H9 (cell line): Measurements from ENCODE around the gene OTUB1. TPM values are rescaled to one million over a fixed set of nuclear protein-coding genes. Genes with fewer than 3 reads are reported as not detected.

Source experiments
- DNase-seq: peaks from one replicate; pipeline ENCODE4 v3.0.0-alpha.2; 2017
- H2AFZ ChIP-seq: one replicate; pipeline ENCODE4 v1.6.1; 2013; ENCODE audit warnings: mild to moderate bottlenecking, low read length, control low read depth, moderate library complexity
- H2AK5ac ChIP-seq: 2 replicates; pipeline ENCODE4 v1.6.1; 2013; ENCODE audit warnings: low read length, control low read depth, mixed read lengths; ENCODE audit not compliant: insufficient read length
- H2BK120ac ChIP-seq: one replicate; pipeline ENCODE4 v1.6.1; 2013; ENCODE audit warnings: low read depth, mild to moderate bottlenecking, low read length, control low read depth, inconsistent platforms; ENCODE audit not compliant: poor library complexity, severe bottlenecking
- H2BK12ac ChIP-seq: 2 replicates; pipeline ENCODE4 v1.6.1; 2013; ENCODE audit warnings: low read length, control low read depth, mixed read lengths, low read depth; ENCODE audit not compliant: insufficient read length
- H2BK15ac ChIP-seq: 2 replicates; pipeline ENCODE4 v1.6.1; 2013; ENCODE audit warnings: low read depth, low read length, control low read depth
- H2BK20ac ChIP-seq: one replicate; pipeline ENCODE4 v1.6.1; 2013; ENCODE audit warnings: low read depth, mild to moderate bottlenecking, low read length, control low read depth, inconsistent platforms; ENCODE audit not compliant: poor library complexity, severe bottlenecking
- H2BK5ac ChIP-seq: 2 replicates; pipeline ENCODE4 v1.6.1; 2013; ENCODE audit warnings: low read length, control low read depth, mixed read lengths; ENCODE audit not compliant: insufficient read length
- H3K14ac ChIP-seq: 2 replicates; pipeline ENCODE4 v1.6.1; 2013; ENCODE audit warnings: low read length, control low read depth; ENCODE audit not compliant: insufficient read depth
- H3K18ac ChIP-seq: 2 replicates; pipeline ENCODE4 v1.6.1; 2013; ENCODE audit warnings: low read depth, mild to moderate bottlenecking, mixed read lengths, low read length, control low read depth; ENCODE audit not compliant: insufficient read length
- H3K23ac ChIP-seq: 2 replicates; pipeline ENCODE4 v1.6.1; 2013; ENCODE audit warnings: low read length, control low read depth, mixed read lengths, low read depth; ENCODE audit not compliant: insufficient read length
- H3K23me2 ChIP-seq: 2 replicates; pipeline ENCODE4 v1.6.1; 2013; ENCODE audit warnings: low read depth, mild to moderate bottlenecking, mixed read lengths, low read length, control low read depth; ENCODE audit not compliant: insufficient read length, poor library complexity, severe bottlenecking
- H3K27ac ChIP-seq: 2 replicates; pipeline ENCODE4 v1.5.1; 2013; ENCODE audit warnings: low read length, control low read depth, mixed read lengths, low read depth; ENCODE audit not compliant: insufficient read length
- H3K27me3 ChIP-seq: 2 replicates; pipeline ENCODE4 v1.6.1; 2013; ENCODE audit warnings: low read length, control low read depth, inconsistent platforms; ENCODE audit not compliant: insufficient read depth
- H3K4ac ChIP-seq: 2 replicates; pipeline ENCODE4 v1.6.1; 2013; ENCODE audit warnings: low read depth, mild to moderate bottlenecking, control low read depth, inconsistent platforms, low read length, moderate library complexity
- H3K4me1 ChIP-seq: 2 replicates; pipeline ENCODE4 v1.6.1; 2013; ENCODE audit warnings: low read length, control low read depth, inconsistent platforms; ENCODE audit not compliant: insufficient read depth
- H3K4me2 ChIP-seq: 2 replicates; pipeline ENCODE4 v1.6.1; 2013; ENCODE audit warnings: low read length, control low read depth, mixed read lengths; ENCODE audit not compliant: insufficient read length, insufficient read depth
- H3K56ac ChIP-seq: 2 replicates; pipeline ENCODE4 v1.6.1; 2013; ENCODE audit warnings: low read depth, mild to moderate bottlenecking, mixed read lengths, low read length, control low read depth; ENCODE audit not compliant: insufficient read length
- H3K79me1 ChIP-seq: 2 replicates; pipeline ENCODE4 v1.6.1; 2013; ENCODE audit warnings: low read depth, mild to moderate bottlenecking, moderate library complexity, low read length, control low read depth, inconsistent platforms; ENCODE audit not compliant: insufficient read depth, poor library complexity, severe bottlenecking
- H3K79me2 ChIP-seq: 2 replicates; pipeline ENCODE4 v1.6.1; 2013; ENCODE audit warnings: low read length, control low read depth, inconsistent platforms; ENCODE audit not compliant: insufficient read depth
- H3K9ac ChIP-seq: 2 replicates; pipeline ENCODE4 v1.6.1; 2013; ENCODE audit warnings: low read length, control low read depth, mixed read lengths; ENCODE audit not compliant: insufficient read length; ENCODE audit errors: extremely low read depth
- H3K9me3 ChIP-seq: one replicate; pipeline ENCODE4 v1.6.1; 2013; ENCODE audit warnings: low read depth, low read length, inconsistent platforms; ENCODE audit not compliant: control insufficient read depth
- H3T11ph ChIP-seq: one replicate; pipeline ENCODE4 v1.6.1; 2013; ENCODE audit warnings: mild to moderate bottlenecking, low read length, control low read depth, inconsistent platforms
- H4K20me1 ChIP-seq: one replicate; pipeline ENCODE4 v1.6.1; 2013; ENCODE audit not compliant: control insufficient read depth, insufficient read length, insufficient read depth
- H4K5ac ChIP-seq: 2 replicates; pipeline ENCODE4 v1.6.1; 2013; ENCODE audit warnings: low read depth, mild to moderate bottlenecking, mixed read lengths, low read length, control low read depth; ENCODE audit not compliant: insufficient read length
- H4K8ac ChIP-seq: replicated peaks from 2 replicates; pipeline ENCODE4 v1.6.1; 2013; ENCODE audit warnings: low read length, control low read depth, mixed read lengths, low read depth; ENCODE audit not compliant: insufficient read length
- H4K91ac ChIP-seq: 2 replicates; pipeline ENCODE4 v1.6.1; 2013; ENCODE audit warnings: low read depth, mild to moderate bottlenecking, moderate library complexity, mixed read lengths, low read length, control low read depth; ENCODE audit not compliant: insufficient read length
- H3K27ac Mint-ChIP-seq, 3 experiments: 2 replicates in 2 of 3; 3 replicates in 1 of 3; pipeline ENCODE4 v1.8.0; 2020 to 2021; ENCODE audit warnings: mixed read lengths in 3 of 3, mild to moderate bottlenecking in 1 of 3, moderate library complexity in 1 of 3
- H3K27me3 Mint-ChIP-seq: 2 replicates; pipeline ENCODE4 v1.8.0; 2021; ENCODE audit warnings: low read depth, mild to moderate bottlenecking, moderate library complexity, mixed read lengths
- H3K36me3 Mint-ChIP-seq, 3 experiments: 2 replicates in 2 of 3; 3 replicates in 1 of 3; pipeline ENCODE4 v1.8.0; 2020 to 2021; ENCODE audit warnings: low read depth in 3 of 3, mixed read lengths in 3 of 3; ENCODE audit not compliant: insufficient read depth in 1 of 3
- H3K4me1 Mint-ChIP-seq, 2 experiments: 2 replicates each; pipeline ENCODE4 v1.8.0; 2020; ENCODE audit warnings: mixed read lengths in 2 of 2
- H3K4me3 Mint-ChIP-seq, 2 experiments: 2 replicates in 1 of 2; 3 replicates in 1 of 2; pipeline ENCODE4 v1.8.0; 2020 to 2021; ENCODE audit warnings: mild to moderate bottlenecking in 2 of 2, mixed read lengths in 2 of 2, moderate library complexity in 1 of 2
- H3K9me3 Mint-ChIP-seq, 2 experiments: 2 replicates in 1 of 2; 3 replicates in 1 of 2; pipeline ENCODE4 v1.8.0; 2020; ENCODE audit warnings: mild to moderate bottlenecking in 2 of 2, mixed read lengths in 2 of 2, moderate library complexity in 1 of 2
- WGBS: extraction: QIAGEN DNeasy Blood & Tissue Kit; methylation state at CpG from one replicate; pipeline ENCODE4 v1.1.7; 2013; ENCODE audit warnings: missing lambda C conversion rate, low lambda C conversion rate, mixed read lengths; ENCODE audit not compliant: insufficient read length; ENCODE audit errors: extremely low coverage; 5-methylcytosine and 5-hydroxymethylcytosine counted together
- total RNA-seq: library from RNA; stranded (reverse); gene quantifications from 2 replicates; pipeline ENCODE4 v1.2.1, GENCODE V29; 2021
- TF ChIP-seq, protein P1 (sequence below): fragments of 200-600 bp; sonication (generic); conservative IDR thresholded peaks from 3 replicates; pipeline ENCODE4 v1.8.0; 2021; ENCODE audit warnings: antibody characterized with exemption, mild to moderate bottlenecking

The OTUB1 gene
- total RNA-seq, 1 experiment from 2014 or later, result 114 TPM

DNA sequence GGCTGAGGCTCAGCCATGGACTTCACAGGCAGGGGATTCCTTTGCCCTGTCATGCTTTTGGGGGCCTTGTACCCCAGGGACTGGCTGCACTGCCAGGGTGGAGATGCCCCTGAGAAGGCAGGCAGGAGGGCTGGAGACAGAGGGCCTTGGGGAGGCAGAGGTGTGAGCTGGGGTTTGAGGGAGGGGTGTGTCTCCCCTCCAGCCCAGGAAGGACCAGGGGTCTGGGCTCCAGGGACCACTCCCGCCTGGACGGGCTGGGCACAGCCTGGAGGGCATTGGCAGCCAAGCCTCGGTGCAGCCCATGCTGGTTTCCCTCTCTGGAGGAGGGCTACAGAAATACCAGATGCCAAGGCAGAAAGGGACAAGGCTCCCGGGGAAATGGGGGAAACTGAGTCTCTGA lies 19.5 kb downstream of the OTUB1 start:
- Histone ChIP-seq H3K4ac (no peak overlapping the region), H3K9me3 (no peaks in the 10 kb centered on the region), H2BK5ac (no peak overlapping the region), H3K9ac (no peak overlapping the region), H4K5ac (no peak overlapping the region), H2BK15ac (no peak overlapping the region), H3K23me2 (peaks cover 11% of the 10 kb centered on the region), H3K56ac (no peak overlapping the region), H3T11ph (no peak overlapping the region), H4K20me1 (no peaks in the 10 kb centered on the region), H2AFZ (no peak overlapping the region), H3K79me2 (no peaks in the 10 kb centered on the region), H3K14ac (no peak overlapping the region), H3K79me1 (no peaks in the 10 kb centered on the region), H3K18ac (no peak overlapping the region), H2AK5ac (no peak overlapping the region), H3K27me3 (peaks cover 26% of the 10 kb centered on the region; the same call in 1 of the 2 replicates), H3K23ac (no peak overlapping the region), H3K4me2 (no peak overlapping the region), H2BK20ac (no peak overlapping the region), H2BK120ac (no peak overlapping the region), H4K91ac (no peak overlapping the region), H2BK12ac (no peak overlapping the region), H4K8ac (no peak overlapping the region), H3K27ac (no peak overlapping the region), H3K4me1 (no peaks in the 10 kb centered on the region)
- Mint-ChIP-seq H3K27ac (no peak overlapping the region), H3K9me3 (peaks cover 7 to 10% of the 10 kb centered on the region in 2 experiments; a peak in 2 of 5 replicates), H3K4me1 (peaks cover 14 to 24% of the 10 kb centered on the region in 2 experiments), H3K36me3 (peaks cover 0 to 7% (median 2%) of the 10 kb centered on the region in 3 experiments; a peak in 5 of 7 replicates), H3K27me3 (peaks cover 93% of the 10 kb centered on the region), H3K4me3 (no peak overlapping the region)
- DNase-seq, result no peak
- TF ChIP-seq, protein P1, sequence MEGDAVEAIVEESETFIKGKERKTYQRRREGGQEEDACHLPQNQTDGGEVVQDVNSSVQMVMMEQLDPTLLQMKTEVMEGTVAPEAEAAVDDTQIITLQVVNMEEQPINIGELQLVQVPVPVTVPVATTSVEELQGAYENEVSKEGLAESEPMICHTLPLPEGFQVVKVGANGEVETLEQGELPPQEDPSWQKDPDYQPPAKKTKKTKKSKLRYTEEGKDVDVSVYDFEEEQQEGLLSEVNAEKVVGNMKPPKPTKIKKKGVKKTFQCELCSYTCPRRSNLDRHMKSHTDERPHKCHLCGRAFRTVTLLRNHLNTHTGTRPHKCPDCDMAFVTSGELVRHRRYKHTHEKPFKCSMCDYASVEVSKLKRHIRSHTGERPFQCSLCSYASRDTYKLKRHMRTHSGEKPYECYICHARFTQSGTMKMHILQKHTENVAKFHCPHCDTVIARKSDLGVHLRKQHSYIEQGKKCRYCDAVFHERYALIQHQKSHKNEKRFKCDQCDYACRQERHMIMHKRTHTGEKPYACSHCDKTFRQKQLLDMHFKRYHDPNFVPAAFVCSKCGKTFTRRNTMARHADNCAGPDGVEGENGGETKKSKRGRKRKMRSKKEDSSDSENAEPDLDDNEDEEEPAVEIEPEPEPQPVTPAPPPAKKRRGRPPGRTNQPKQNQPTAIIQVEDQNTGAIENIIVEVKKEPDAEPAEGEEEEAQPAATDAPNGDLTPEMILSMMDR, result no peak
- WGBS, result no CpG with 5 or more reads among the region's 4 CpGs
